T-cell (primary cell): ENCODE measurements around the gene PRG3. TPM values are rescaled to one million over a fixed set of nuclear protein-coding genes. Genes with fewer than 3 reads are reported as not detected.

ENCODE experiments used
- ATAC-seq, 4 experiments: fragments of 200-7000 bp in 3 of 4; fragments of 150-1000 bp in 1 of 4; cut with Tn5 transposase; replicated peaks in 1 of 4; 1 replicate in 3 of 4; 2 replicates in 1 of 4; pipeline ENCODE4 v1.10.0; 2021; ENCODE audit warnings: moderate library complexity in 3 of 4, mild to moderate bottlenecking in 2 of 4, moderate number of reproducible peaks in 1 of 4
- CTCF ChIA-PET, 2 donors: fragments of 300-600 bp; sonication (Branson Sonifier 250); formaldehyde crosslinking; loops; one replicate each; lab custom pipeline; 2022; ENCODE audit warnings: antibody characterized with exemption in 2 of 2; lab: Charles Lee
- POLR2A ChIA-PET, 2 donors: fragments of 300-600 bp; sonication (Branson Sonifier 250); formaldehyde crosslinking; loops; one replicate each; lab custom pipeline; 2022; ENCODE audit warnings: antibody characterized with exemption in 2 of 2; lab: Charles Lee
- DNase-seq, 35 experiments: peaks; one replicate each; pipeline versions ENCODE4 v3.0.0 to v3.0.0-alpha.2; 2013 to 2023
- H3K27ac ChIP-seq: one replicate; pipeline ENCODE4 v1.5.1; 2013; ENCODE audit warnings: low read length
- H3K27me3 ChIP-seq, 2 experiments: replicated peaks in 1 of 2; 1 replicate in 1 of 2; 2 replicates in 1 of 2; pipeline versions ENCODE4 v1.6.1 to v1.7.0; 2013; ENCODE audit warnings: low read length in 1 of 2, mixed read lengths in 1 of 2; ENCODE audit not compliant: control insufficient read depth in 2 of 2, insufficient read depth in 2 of 2; ENCODE audit errors: extremely low read depth in 1 of 2
- H3K36me3 ChIP-seq, 2 donors: 1 replicate in 1 of 2; 2 replicates in 1 of 2; pipeline versions ENCODE4 v1.6.1 to v1.7.0; 2013; ENCODE audit warnings: low read length in 1 of 2; ENCODE audit not compliant: control insufficient read depth in 2 of 2, insufficient read depth in 1 of 2; ENCODE audit errors: extremely low read depth in 1 of 2
- H3K4me1 ChIP-seq, 2 experiments: 1 replicate in 1 of 2; 2 replicates in 1 of 2; pipeline versions ENCODE4 v1.6.1 to v1.7.0; 2013; ENCODE audit warnings: low read length in 2 of 2, mixed read lengths in 1 of 2; ENCODE audit not compliant: insufficient read depth in 2 of 2, control insufficient read depth in 1 of 2; ENCODE audit errors: extremely low read depth in 1 of 2
- H3K4me3 ChIP-seq, 2 donors: 1 replicate in 1 of 2; 2 replicates in 1 of 2; pipeline versions ENCODE4 v1.5.1 to v1.7.0; 2013; ENCODE audit warnings: mild to moderate bottlenecking in 2 of 2, low read length in 1 of 2, moderate library complexity in 1 of 2; ENCODE audit not compliant: control insufficient read depth in 1 of 2; ENCODE audit errors: extremely low read depth in 1 of 2
- H3K9me3 ChIP-seq: 2 replicates; pipeline ENCODE4 v1.7.0; 2013
- H3K27ac Mint-ChIP-seq, 2 donors: one replicate each; pipeline ENCODE4 v1.8.0; 2020 to 2021; ENCODE audit warnings: mild to moderate bottlenecking in 2 of 2, mixed read lengths in 2 of 2
- H3K27me3 Mint-ChIP-seq, 2 donors: one replicate each; pipeline ENCODE4 v1.8.0; 2021 to 2022; ENCODE audit warnings: mixed read lengths in 2 of 2
- H3K36me3 Mint-ChIP-seq: one replicate; pipeline ENCODE4 v1.8.0; 2021; ENCODE audit warnings: mixed read lengths
- H3K4me1 Mint-ChIP-seq, 3 donors: one replicate each; pipeline ENCODE4 v1.8.0; 2020 to 2022; ENCODE audit warnings: mixed read lengths in 3 of 3, mild to moderate bottlenecking in 1 of 3
- H3K4me3 Mint-ChIP-seq, 3 donors: one replicate each; pipeline ENCODE4 v1.8.0; 2020 to 2022; ENCODE audit warnings: mild to moderate bottlenecking in 3 of 3, mixed read lengths in 3 of 3, moderate library complexity in 3 of 3
- H3K9me3 Mint-ChIP-seq, 3 donors: one replicate each; pipeline ENCODE4 v1.8.0; 2020 to 2022; ENCODE audit warnings: mixed read lengths in 3 of 3
- WGBS: methylation state at CpG from one replicate; pipeline ENCODE4 v1.1.5; 2013; ENCODE audit warnings: missing lambda C conversion rate; ENCODE audit not compliant: insufficient coverage; 5-methylcytosine and 5-hydroxymethylcytosine counted together
- total RNA-seq, 35 experiments: library from RNA in 6 of 35; stranded (reverse) in 6 of 35; fragments of 120-200 nt in 1 of 35; gene quantifications; one replicate each; pipeline versions ENCODE4 v1.2.1 to v1.2.4 and lab custom pipeline; 2013 to 2026

Gene PRG3
- total RNA-seq, 5 donors from 2014 or later (not counting 1 experiment from before 2014, with no cell fraction given): not detected

- H3K27me3 ChIP-seq: peaks cover 0 to 24% of the 10 kb centered on the region in 2 experiments
- no peaks in the 10 kb centered on the region for H3K9me3 Mint-ChIP-seq
- H3K36me3 ChIP-seq: no peaks in the 10 kb centered on the region
- 9% methylated on average over 5 of the region's 10 CpGs for WGBS
- H3K4me3 Mint-ChIP-seq: no peak overlapping the region
- ATAC-seq (no peak), DNase-seq (no peak)
- ChIA-PET POLR2A (no interaction called here), CTCF (no interaction called here)
- H3K36me3 Mint-ChIP-seq: no peaks in the 10 kb centered on the region
- H3K4me3 ChIP-seq: no peak overlapping the region
- no peak overlapping the region for H3K27ac Mint-ChIP-seq
- no peaks in the 10 kb centered on the region for H3K4me1 ChIP-seq
- no peaks in the 10 kb centered on the region for H3K4me1 Mint-ChIP-seq
- no peaks in the 10 kb centered on the region for H3K9me3 ChIP-seq
- no peak overlapping the region for H3K27ac ChIP-seq
- H3K27me3 Mint-ChIP-seq: peaks cover 25 to 28% of the 10 kb centered on the region in 2 donors
Observed at GRCh38 chr11:57379732-57380131, 1.2 kb downstream of the PRG3 start.

DNA sequence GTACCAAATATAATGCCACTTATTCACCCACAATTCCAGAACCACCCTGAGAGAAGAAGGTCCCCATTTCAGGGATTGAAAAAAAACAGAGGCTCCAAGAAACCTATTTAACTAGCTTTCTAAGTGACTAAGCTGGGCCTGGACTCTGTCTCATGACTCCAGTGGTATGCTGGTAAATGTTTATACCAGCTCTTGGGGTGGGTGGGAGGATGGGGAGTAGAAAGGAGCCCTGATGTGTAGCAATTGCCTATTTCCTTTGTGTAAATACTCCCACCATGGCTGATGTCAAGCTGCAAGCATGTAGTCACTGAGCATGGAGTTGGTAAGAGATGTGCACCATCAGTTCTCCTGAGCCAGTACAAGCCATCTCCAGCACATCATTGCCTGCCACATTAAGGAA lies 2.8 kb downstream of the PRG3 start:
- no peak overlapping the region for H3K4me3 ChIP-seq
- no peaks in the 10 kb centered on the region for H3K4me1 ChIP-seq
- no peaks in the 10 kb centered on the region for H3K36me3 ChIP-seq
- peaks cover 24 to 25% of the 10 kb centered on the region in 2 donors for H3K27me3 Mint-ChIP-seq
- no peak overlapping the region for H3K27ac Mint-ChIP-seq
- no peak overlapping the region for H3K4me3 Mint-ChIP-seq
- no peaks in the 10 kb centered on the region for H3K36me3 Mint-ChIP-seq
- no peak for ATAC-seq
- DNase-seq: no peak
- no peaks in the 10 kb centered on the region for H3K9me3 ChIP-seq
- H3K9me3 Mint-ChIP-seq: no peaks in the 10 kb centered on the region
- POLR2A ChIA-PET: no interaction called here
- H3K27ac ChIP-seq: no peak overlapping the region
- H3K27me3 ChIP-seq: peaks cover 0 to 22% of the 10 kb centered on the region in 2 experiments
- CTCF ChIA-PET: interaction anchor here in 1 of 2 donors (0.5 to 0.6 kb wide), 2 partner anchors 26 to 353 kb away, joined by 3 to 7 read pairs; no protein-coding TSS in a partner anchor
- H3K4me1 Mint-ChIP-seq: no peaks in the 10 kb centered on the region

GRCh38 chr11:57377107-57377506 lies 3.8 kb downstream of the PRG3 start:
- H3K9me3 ChIP-seq: no peaks in the 10 kb centered on the region
- peaks cover 0 to 22% of the 10 kb centered on the region in 2 experiments for H3K27me3 ChIP-seq
- ChIA-PET POLR2A (no interaction called here), CTCF (no interaction called here)
- Mint-ChIP-seq H3K36me3 (no peaks in the 10 kb centered on the region), H3K27ac (no peak overlapping the region), H3K9me3 (no peaks in the 10 kb centered on the region), H3K4me3 (no peak overlapping the region), H3K4me1 (no peaks in the 10 kb centered on the region), H3K27me3 (peaks cover 21 to 22% of the 10 kb centered on the region in 2 donors)
- H3K36me3 ChIP-seq: no peaks in the 10 kb centered on the region
- WGBS: 67% methylated on average over 5 of the region's 5 CpGs
- no peak overlapping the region for H3K27ac ChIP-seq
- ATAC-seq (no peak), DNase-seq (no peak)
- H3K4me1 ChIP-seq: no peaks in the 10 kb centered on the region
- no peak overlapping the region for H3K4me3 ChIP-seq

DNA sequence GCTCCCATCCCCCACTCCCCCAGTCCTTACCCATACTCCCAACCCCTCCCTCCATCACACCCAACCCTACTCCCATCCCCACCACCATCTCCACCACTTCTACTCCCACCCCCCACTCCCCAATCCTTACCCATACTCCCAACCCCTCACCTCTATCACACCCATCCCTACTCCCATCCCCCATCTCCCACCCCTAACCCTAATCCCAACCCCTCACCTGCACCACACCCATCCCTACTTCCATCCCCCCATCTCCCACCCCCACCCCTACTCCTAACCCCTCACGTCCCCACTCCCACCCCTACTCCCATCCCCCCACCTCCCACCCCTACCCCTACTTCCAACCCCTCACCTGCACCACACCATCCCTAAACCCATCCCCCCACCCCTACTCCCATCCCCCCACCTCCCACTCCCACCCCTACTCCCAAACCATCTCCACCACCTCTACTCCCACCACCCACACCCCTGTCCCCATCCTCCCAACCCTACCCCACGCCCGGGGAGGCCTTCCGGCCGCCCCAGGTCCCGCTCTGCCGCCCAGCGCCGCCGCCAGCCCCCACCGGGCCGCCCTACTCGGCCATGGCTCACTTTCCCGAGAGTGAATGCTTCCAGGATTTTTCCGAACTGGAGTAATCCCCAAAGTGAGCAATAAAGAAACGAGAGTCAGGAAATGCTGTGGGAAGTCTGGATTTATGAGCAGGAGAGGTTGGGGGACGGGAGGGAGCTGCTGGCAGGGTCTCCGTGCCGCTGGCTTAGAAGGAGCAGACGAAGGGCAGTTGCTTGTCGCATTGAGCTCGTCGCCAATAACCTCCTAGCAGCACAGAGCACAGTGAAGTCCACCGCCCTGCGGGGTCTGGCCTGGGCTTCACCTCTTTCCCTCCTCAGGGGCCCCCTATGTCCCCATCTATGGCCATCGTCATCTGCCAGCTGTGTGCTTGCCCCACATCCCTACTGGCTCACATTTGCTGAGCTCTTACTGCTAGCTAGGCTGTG lies 4.6 kb downstream of the PRG3 start:
- H3K27ac Mint-ChIP-seq: no peak overlapping the region
- 76% methylated on average over 25 of the region's 26 CpGs for WGBS
- Histone ChIP-seq H3K27ac (no peak overlapping the region), H3K36me3 (no peaks in the 10 kb centered on the region), H3K4me1 (no peaks in the 10 kb centered on the region), H3K4me3 (no peak overlapping the region), H3K27me3 (peaks cover 0 to 23% of the 10 kb centered on the region in 2 experiments), H3K9me3 (no peaks in the 10 kb centered on the region)
- ChIA-PET CTCF (no interaction called here), POLR2A (no interaction called here)
- no peak for ATAC-seq
- H3K4me3 Mint-ChIP-seq: no peak overlapping the region
- peaks cover 19 to 22% of the 10 kb centered on the region in 2 donors for H3K27me3 Mint-ChIP-seq
- H3K36me3 Mint-ChIP-seq: no peaks in the 10 kb centered on the region
- H3K4me1 Mint-ChIP-seq: no peaks in the 10 kb centered on the region
- no peaks in the 10 kb centered on the region for H3K9me3 Mint-ChIP-seq
- DNase-seq: no peak

DNA sequence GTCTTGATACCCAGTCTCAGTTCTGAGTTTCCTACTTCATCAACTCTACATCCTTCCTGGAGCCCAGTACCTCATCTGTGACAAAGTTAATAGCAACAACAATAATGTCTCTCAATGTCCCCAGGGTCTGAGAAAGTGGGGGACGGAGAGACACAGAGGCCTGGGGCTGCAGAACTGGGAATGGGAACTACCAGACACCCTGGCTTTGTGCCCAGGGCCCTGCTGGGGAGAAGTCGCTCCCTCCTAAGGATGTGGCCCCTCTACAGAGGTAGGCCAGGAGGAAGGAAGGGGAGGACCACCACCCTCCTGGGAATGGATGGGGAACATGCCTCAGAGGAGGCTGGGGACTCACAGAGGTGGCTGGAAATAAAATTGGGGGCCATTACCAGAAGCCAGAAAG lies 5.5 kb downstream of the PRG3 start:
- Histone ChIP-seq H3K36me3 (no peaks in the 10 kb centered on the region), H3K27ac (no peak overlapping the region), H3K9me3 (no peaks in the 10 kb centered on the region), H3K4me1 (no peaks in the 10 kb centered on the region), H3K27me3 (peaks cover 0 to 18% of the 10 kb centered on the region in 2 experiments), H3K4me3 (no peak overlapping the region)
- no peak for ATAC-seq
- Mint-ChIP-seq H3K4me1 (no peaks in the 10 kb centered on the region), H3K4me3 (no peak overlapping the region), H3K9me3 (no peaks in the 10 kb centered on the region), H3K36me3 (no peaks in the 10 kb centered on the region), H3K27ac (no peak overlapping the region), H3K27me3 (peaks cover 18 to 21% of the 10 kb centered on the region in 2 donors)
- no peak for DNase-seq
- CTCF ChIA-PET: no interaction called here
- 50% methylated on average over 1 of the region's 2 CpGs for WGBS
- POLR2A ChIA-PET: no interaction called here

GRCh38 chr11:57374966-57375365 lies 6.0 kb downstream of the PRG3 start:
- no peak for ATAC-seq
- Mint-ChIP-seq H3K9me3 (no peaks in the 10 kb centered on the region), H3K4me3 (no peak overlapping the region), H3K4me1 (no peaks in the 10 kb centered on the region), H3K27ac (no peak overlapping the region), H3K27me3 (peaks cover 15 to 19% of the 10 kb centered on the region in 2 donors), H3K36me3 (no peaks in the 10 kb centered on the region)
- ChIA-PET POLR2A (no interaction called here), CTCF (no interaction called here)
- Histone ChIP-seq H3K27ac (no peak overlapping the region), H3K27me3 (peaks cover 0 to 18% of the 10 kb centered on the region in 2 experiments), H3K9me3 (no peaks in the 10 kb centered on the region), H3K36me3 (no peaks in the 10 kb centered on the region), H3K4me1 (no peaks in the 10 kb centered on the region), H3K4me3 (no peak overlapping the region)
- no peak for DNase-seq
- WGBS: 90% methylated on average over 3 of the region's 3 CpGs
